Colon (tissue), 2 donors: Measurements from ENCODE around the gene NPIPA3.
"Not testable (repeated sequence)": the region's sequence is repeated elsewhere in the genome, so short reads cannot be mapped to it uniquely, and the experiment has no call there.

Source experiments
- FAIRE-seq: peaks from 2 replicates; lab custom pipeline; 2012; peaks lifted over from hg19 to GRCh38; lab: Jason Lieb, UNC
- donor health status: control.
- donor health status: control.

The NPIPA3 gene

GRCh38 chr16:14742273-14743128 is 39.3 kb downstream of the NPIPA3 start, which contains the start of gene NPIPA2:
TSS of gene NPIPA2 (plus strand) at chr16:14742533. CDS start at chr16:14748066, 5,533 bp downstream.
- FAIRE-seq: not testable (repeated sequence)

DNA sequence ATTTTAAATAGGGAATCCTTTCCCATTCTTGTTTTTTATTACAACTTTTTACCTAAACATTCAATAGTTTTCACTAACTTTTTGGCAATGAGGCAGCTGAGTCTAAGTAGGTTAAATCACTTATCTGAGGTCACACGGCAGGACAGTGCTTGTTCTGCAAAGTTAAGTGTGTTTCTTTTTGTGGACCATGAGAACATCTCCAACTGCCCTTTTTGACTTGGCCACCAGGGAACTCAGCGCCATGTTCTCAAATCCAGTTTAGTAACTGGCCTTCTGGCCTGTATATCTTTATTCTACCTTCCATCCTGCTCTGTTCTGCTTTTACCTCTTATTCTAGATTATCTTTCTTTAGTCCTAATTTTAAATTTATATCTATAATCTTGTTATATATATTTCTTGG is 70.4 kb downstream of the NPIPA3 start:
- not testable (repeated sequence) for FAIRE-seq

DNA sequence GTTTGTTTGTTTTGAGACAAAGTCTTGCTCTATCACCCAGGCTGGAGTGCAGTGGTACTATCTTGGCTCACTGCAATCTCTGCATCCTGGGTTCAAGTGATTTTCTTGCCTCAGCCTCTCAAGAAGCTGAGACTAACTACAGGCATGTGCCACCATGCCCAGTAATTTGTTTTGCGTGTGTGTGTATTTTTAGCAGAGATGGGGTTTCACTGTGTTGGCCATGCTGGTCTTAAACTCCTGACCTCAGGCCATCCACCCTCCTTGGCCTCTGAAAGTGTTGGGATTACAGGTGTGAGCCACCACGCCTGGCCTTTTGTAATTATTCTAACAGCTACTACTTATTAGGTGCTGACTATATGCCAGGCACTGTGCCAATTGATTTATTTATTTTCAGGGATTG is 72.4 kb downstream of the NPIPA3 start:
- FAIRE-seq: not testable (repeated sequence)
